Stimulated activated CD8-positive, alpha-beta memory T cell treated with anti-CD3 and anti-CD28 coated beads, Interleukin-4, amount 100 ng/mL, for 48 hours (primary cell): ENCODE data around the gene DOCK2.
"Not testable (repeated sequence)": the region's sequence is repeated elsewhere in the genome, so short reads cannot be mapped to it uniquely, and the experiment has no call there.

Source experiments
- DNase-seq: peaks from one replicate; pipeline ENCODE4 v3.0.0-alpha.2; 2020

Gene DOCK2

GRCh38 chr5:169641253-169641652 is 4.2 kb downstream of the DOCK2 start:
- no peak for DNase-seq

GRCh38 chr5:169646856-169647255 is 9.8 kb downstream of the DOCK2 start:
- no peak for DNase-seq

GRCh38 chr5:169647566-169647965 is 10.5 kb downstream of the DOCK2 start:
- DNase-seq = no peak

- DNase-seq = no peak
Observed at GRCh38 chr5:169648725-169649310, 11.7 kb downstream of the DOCK2 start.

- DNase-seq = peak; percentile 35
Observed at GRCh38 chr5:169649486-169649885, 12.4 kb downstream of the DOCK2 start.

GRCh38 chr5:169650701-169651331 is 13.7 kb downstream of the DOCK2 start:
- DNase-seq = no peak

GRCh38 chr5:169651526-169651925 is 14.5 kb downstream of the DOCK2 start:
- no peak for DNase-seq

- DNase-seq = no peak
Observed at GRCh38 chr5:169652057-169652456, 15.0 kb downstream of the DOCK2 start.

GRCh38 chr5:169653091-169653490 is 16.0 kb downstream of the DOCK2 start:
- DNase-seq = no peak

GRCh38 chr5:169655353-169655752 is 18.3 kb downstream of the DOCK2 start:
- DNase-seq = no peak

- no peak for DNase-seq
Observed at GRCh38 chr5:169656125-169656901, 19.2 kb downstream of the DOCK2 start.

- no peak for DNase-seq
Observed at GRCh38 chr5:169657127-169657526, 20.1 kb downstream of the DOCK2 start.

- not testable (repeated sequence) for DNase-seq
Observed at GRCh38 chr5:169662451-169662850, 25.4 kb downstream of the DOCK2 start.

GRCh38 chr5:169663537-169663936 is 26.5 kb downstream of the DOCK2 start:
- no peak for DNase-seq

GRCh38 chr5:169666365-169666764 is 29.3 kb downstream of the DOCK2 start:
- DNase-seq = no peak

GRCh38 chr5:169667896-169668674 is 31.0 kb downstream of the DOCK2 start:
- no peak for DNase-seq

GRCh38 chr5:169668732-169669131 is 31.7 kb downstream of the DOCK2 start:
- DNase-seq = no peak

- DNase-seq = no peak
Observed at GRCh38 chr5:169670769-169671525, 33.9 kb downstream of the DOCK2 start.

- no peak for DNase-seq
Observed at GRCh38 chr5:169682026-169682425, 45.0 kb downstream of the DOCK2 start.

- DNase-seq = no peak
Observed at GRCh38 chr5:169686137-169686536, 49.1 kb downstream of the DOCK2 start.

GRCh38 chr5:169688106-169688505 is 51.0 kb downstream of the DOCK2 start:
- no peak for DNase-seq

- no peak for DNase-seq
Observed at GRCh38 chr5:169691471-169691870, 54.4 kb downstream of the DOCK2 start.
